Stimulated activated CD8-positive, alpha-beta memory T cell treated with anti-CD3 and anti-CD28 coated beads, Interleukin-7, amount 100 ng/mL, for 48 hours (primary cell): ENCODE data around the gene SP3.

Experiments
- DNase-seq, 2 donors: peaks; one replicate each; pipeline ENCODE4 v3.0.0-alpha.2; 2020; ENCODE audit warnings: low read depth in 1 of 2; ENCODE audit errors: extremely low read depth in 1 of 2

The SP3 gene

DNA sequence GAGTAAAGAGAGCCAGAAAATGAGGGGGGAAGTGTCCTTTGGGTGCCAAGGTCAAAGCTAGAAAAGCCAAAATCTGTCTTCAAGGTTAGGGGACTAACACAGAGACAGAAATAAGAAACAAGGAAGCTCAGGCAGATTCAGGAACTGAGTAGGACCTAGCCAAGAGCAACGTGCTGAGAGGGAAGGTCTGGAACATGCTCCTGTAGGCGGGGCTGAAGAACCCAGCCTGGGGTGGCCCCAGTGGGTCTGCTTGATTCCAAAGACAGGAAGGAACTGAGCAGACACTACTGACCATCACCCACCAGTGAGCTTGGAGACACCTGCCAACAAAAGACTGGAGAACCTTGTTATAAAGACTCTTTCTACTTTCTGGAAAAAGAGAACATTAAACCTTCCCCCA, 105.1 kb downstream of the SP3 start:
- no peak for DNase-seq

- DNase-seq: no peak
Observed at GRCh38 chr2:173858291-173858731, 106.9 kb downstream of the SP3 start.
